Fibroblast of mammary gland (primary cell): ENCODE data around the gene RBM19.

Source experiments
- DNase-seq: peaks from one replicate; pipeline ENCODE4 v3.0.0-alpha.2; 2010; ENCODE audit warnings: low read depth
- H3K4me3 ChIP-seq: 2 replicates; pipeline ENCODE4 v1.5.1; 2011; ENCODE audit warnings: low read depth, mild to moderate bottlenecking, low read length, moderate library complexity; ENCODE audit not compliant: control insufficient read depth
- CTCF ChIP-seq: conservative IDR thresholded peaks from 2 replicates; pipeline ENCODE4 v1.5.1; 2011; ENCODE audit warnings: low read depth, low read length, inconsistent platforms; ENCODE audit not compliant: control insufficient read depth, insufficient read depth

The RBM19 gene

GRCh38 chr12:113911971-113912759, 54.0 kb downstream of the RBM19 start:
- no peak overlapping the region for H3K4me3 ChIP-seq
- no peak for TF ChIP-seq CTCF
- DNase-seq: no peak

- DNase-seq: no peak
- TF ChIP-seq CTCF: no peak
Measured at GRCh38 chr12:113910751-113911272, 55.3 kb downstream of the RBM19 start.

GRCh38 chr12:113909776-113910420, 56.2 kb downstream of the RBM19 start:
- H3K4me3 ChIP-seq: no peak overlapping the region
- TF ChIP-seq CTCF: no peak
- DNase-seq: no peak

More at GRCh38 chr12:113910751-113911272, 55.3 kb downstream of the RBM19 start:
- H3K4me3 ChIP-seq: no peak overlapping the region

GRCh38 chr12:113908584-113909100, 57.5 kb downstream of the RBM19 start:
- TF ChIP-seq CTCF: no peak
- no peak for DNase-seq

GRCh38 chr12:113907446-113908180, 58.5 kb downstream of the RBM19 start:
- no peak overlapping the region for H3K4me3 ChIP-seq
- TF ChIP-seq CTCF: no peak
- no peak for DNase-seq

More at GRCh38 chr12:113908584-113909100, 57.5 kb downstream of the RBM19 start:
- H3K4me3 ChIP-seq: no peak overlapping the region
